ENCODE results near the gene BLNK.
"Not testable (repeated sequence)": the region's sequence is repeated elsewhere in the genome, so short reads cannot be mapped to it uniquely, and the experiment has no call there.

Gene BLNK

DNA sequence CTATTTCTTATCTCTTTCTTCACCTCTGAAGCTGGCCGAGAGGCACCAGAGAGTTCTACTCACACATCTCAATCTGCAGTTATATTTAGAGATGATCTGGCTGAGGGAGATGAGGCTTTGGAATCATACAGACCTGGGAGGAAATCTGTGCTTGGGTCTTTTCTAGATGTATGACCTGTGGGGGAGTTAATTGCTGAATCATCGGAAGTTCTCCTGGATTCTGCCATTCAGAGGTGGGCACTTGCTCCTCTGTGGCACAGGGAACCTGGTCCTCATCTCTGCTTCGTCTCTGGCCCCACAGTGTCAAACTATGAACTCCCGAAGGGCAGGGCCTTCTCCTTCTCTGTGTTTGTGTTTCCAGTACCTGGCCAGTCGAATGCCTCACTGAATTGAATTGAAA is 52.5 kb downstream of the BLNK start:
- no peak for DNase-seq

DNA sequence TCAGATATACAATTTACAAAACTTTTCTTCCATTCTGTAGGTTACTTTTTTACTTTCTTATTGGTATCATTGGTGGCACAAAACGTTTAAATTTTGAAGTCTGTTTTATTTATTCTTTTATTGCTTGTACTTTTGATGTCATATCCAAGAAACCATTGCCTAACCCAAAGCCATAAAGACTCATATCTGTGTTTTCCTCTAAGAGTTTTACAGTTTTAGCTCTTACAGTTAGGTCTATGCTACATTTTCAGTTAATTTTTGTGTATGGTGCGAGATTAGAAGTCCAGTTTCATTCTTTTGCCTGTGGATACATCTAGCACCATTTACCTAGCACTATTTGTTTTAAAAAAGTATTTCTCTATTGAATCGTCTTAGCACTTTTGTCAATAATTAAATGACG is 53.7 kb downstream of the BLNK start:
- DNase-seq: no peak

DNA sequence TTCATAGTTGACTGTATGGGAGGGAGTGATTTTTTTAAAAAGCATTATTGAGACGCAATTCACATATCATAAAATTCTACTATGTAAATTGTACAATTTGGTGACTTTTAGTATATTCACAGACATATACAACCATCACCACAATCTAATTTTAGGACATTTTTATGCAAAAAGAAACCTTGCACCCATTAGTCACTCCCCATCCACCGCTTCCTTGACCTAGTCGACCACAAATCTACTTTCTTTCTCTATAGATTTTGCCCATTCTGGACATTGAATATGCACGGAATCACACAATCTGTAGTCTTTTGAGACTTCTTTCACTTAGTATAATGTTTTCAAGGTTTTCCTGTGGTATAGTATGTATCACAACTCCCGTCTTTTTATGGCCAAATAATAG is 54.6 kb downstream of the BLNK start:
- no peak for DNase-seq

DNA sequence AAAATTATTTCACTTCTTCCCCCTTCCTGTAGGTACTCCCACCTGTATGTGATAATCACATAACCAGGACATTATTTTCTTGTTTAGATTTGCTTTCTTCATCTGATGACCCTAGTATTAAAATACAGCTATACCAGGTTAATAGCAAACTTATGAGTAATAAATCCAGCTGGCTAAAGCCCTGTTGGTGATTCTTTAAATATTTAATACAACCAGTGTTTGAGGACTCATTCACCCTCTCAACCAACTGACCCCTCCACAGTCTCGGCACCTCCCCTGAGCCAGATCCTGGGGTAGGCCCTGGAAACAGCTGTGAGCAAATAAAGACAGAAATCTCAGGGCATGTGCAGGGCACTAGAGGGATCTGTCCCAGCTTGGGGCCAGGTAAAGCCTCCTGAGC is 58.5 kb downstream of the BLNK start:
- DNase-seq: no peak

- DNase-seq: no peak
These were observed 59.6 kb downstream of the BLNK start for GRCh38 chr10:96211764-96212163.

- DNase-seq: no peak
These were observed 62.4 kb downstream of the BLNK start for GRCh38 chr10:96208946-96209345.

- DNase-seq: no peak
These were observed 63.1 kb downstream of the BLNK start for GRCh38 chr10:96208271-96208670.

DNA sequence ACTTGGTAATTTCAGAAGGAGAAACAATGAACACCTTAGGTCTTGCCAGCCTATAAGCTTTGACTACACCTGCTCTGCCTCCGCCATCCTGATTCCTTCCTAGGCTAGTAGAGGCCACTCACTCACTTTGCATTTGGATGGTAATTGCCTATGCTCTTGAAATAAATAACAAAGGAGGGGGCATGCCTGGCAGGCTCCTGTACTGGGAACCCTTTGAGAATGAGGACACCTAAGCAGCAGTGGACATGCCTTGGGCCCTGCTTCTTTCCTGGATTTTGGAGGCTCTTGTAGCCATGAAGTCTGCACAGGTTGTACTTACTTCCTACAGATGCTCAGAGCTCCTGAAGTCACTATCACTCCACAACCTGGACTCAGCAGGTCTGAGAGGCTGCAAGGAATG is 65.8 kb downstream of the BLNK start:
- DNase-seq: no peak

DNA sequence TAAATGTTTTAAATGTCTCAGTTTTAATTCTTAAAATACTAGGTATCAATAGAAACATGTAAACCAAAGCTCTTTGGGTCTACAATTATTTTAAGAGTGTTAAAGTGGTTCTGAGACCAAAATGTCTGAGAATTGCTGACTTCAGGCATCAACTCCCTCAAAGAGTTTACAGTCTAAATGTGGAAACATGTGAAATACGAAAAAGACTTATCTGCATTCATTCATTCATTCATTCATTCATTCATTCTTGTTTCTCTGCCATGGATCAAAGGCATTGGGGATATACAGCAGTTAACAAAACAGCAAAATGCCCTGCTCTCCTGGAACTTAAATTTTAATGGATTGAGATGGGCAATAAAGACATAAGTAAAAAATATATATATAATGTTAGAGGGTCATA is 69.8 kb downstream of the BLNK start:
- no peak for DNase-seq

- not testable (repeated sequence) for DNase-seq
These were observed 81.9 kb downstream of the BLNK start for GRCh38 chr10:96189505-96189904.

DNA sequence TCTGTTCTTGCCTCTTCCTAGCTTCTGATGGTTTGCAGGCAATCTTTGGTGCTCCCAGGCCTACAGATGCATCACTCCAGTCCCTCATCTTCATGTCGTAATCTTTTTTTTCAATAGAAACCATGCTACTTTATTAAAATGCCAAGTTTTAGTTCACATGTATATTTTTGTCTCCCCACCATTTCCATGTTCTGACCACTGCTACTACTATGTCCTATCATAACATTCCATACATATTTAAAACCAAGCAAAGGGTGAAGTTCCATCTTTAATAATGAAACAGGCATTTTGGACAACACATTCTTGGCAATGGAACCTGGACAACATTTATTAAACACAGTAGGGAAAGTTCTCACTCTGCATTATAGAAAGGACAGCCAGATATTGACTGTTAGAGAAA is 82.5 kb downstream of the BLNK start:
- DNase-seq: no peak

DNA sequence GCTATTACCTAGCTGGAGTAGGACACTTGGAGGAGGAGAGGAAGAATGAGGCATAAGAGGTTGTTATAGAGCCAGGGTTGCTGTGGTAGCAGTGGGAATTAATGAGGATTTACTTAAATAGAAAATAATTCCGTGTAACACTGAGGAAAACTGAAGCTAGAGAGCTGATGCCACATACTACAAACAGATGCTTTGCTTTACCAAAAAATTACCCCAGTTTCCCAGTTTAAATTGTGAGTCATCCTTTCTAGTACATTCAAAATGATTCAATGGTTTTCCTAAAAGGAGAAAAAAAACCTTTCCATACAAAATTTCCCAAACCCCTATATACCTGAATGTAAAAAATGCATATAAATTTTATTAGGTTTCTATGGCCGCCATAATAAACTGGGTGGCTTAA is 82.9 kb downstream of the BLNK start:
- no peak for DNase-seq

- DNase-seq: no peak
These were observed 94.4 kb downstream of the BLNK start for GRCh38 chr10:96176985-96177384.

GRCh38 chr10:96172666-96173065 is 98.7 kb downstream of the BLNK start:
- DNase-seq: no peak

DNA sequence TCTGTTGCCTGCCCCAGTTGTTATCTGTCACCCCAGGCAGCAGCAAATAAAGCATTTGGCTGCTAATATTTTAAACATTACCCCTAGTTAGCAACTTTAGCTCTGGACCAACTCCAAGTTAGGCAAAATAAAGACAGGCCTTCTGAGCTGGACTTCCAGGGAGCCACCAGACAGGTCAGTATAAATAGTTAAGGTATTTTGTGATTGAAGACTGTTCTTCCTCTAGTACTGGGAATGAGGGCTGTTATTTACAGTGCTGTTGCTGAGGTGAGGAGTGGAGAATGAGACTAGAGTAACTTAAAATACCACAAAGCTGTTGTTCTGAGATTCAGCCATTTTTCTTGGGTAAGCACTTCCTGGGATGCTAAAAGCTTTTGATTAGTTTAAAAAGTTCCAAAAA is 101.1 kb downstream of the BLNK start:
- DNase-seq: no peak

DNA sequence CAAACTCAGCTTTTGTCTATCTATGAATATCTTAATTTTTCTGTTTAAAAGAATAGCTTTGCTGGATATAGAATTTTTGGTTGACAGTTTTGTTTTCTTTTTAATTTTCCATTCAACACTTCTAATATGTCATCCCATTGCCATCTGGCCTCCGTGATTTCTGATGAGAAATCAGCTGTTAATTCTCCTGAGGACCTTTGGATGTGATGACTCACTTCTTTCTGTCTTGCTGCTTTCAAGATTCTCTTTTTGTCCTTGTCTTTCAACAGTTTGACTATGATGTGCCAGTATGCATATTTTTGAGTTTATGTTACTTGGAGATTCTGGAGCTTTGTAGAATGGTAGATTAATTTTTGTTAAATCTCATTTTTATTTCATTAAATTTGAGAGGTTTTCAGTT is 102.8 kb downstream of the BLNK start:
- DNase-seq: no peak

DNA sequence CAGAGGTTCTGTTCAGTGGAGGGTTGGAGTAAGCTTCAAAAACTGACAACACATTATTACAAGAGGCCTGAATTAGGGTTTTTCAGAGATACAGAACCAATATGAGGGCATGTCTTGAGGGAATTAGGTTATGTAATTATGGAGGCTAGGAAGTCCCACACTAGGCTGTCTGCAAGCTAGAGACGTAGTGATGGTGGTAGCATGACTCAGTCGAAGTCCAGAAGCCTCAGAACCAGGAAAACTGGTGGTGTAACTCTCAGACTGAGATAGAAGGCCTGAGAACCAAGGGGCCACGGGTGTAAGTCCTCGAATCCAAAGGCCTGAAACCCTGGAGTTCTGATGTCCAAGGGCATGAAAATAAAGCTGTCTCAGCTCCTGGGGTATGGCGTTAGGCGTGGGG is 105.6 kb downstream of the BLNK start:
- DNase-seq: no peak

DNA sequence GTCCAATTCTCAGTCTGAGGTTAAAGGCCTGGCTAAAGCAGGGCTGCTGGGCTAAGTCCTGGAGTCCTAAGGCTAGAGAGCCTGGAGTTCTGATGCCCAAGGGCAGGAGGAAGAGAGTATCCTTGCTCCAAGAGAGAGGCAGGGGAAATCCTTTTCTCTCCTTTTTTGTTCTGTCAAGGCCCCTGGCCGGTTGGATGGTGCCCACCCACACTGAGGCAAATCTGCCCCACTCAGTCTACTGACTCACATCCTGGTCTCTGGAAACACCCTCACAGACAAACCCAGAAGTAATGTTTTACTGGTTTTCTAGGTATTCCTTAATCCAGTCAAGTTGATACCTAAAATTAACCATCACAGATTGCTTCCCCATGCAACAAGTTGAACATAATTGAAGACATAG is 118.3 kb downstream of the BLNK start:
- DNase-seq: no peak

- no peak for DNase-seq
These were observed 118.9 kb downstream of the BLNK start for GRCh38 chr10:96152437-96152836.

Measured in NCI-H2029 treated with DMSO at 0.1 percent for 48 hours (cell line).